Measurements from ENCODE around the gene DIP2C.
"Not testable (repeated sequence)": the region's sequence is repeated elsewhere in the genome, so short reads cannot be mapped to it uniquely, and the experiment has no call there.

DIP2C gene

GRCh38 chr10:372566-372965, 316.9 kb downstream of the DIP2C start:
- no peaks in the 10 kb centered on the region for H3K9me3 Mint-ChIP-seq
- no peak overlapping the region for H3K27ac Mint-ChIP-seq
- peaks cover 5% of the 10 kb centered on the region for H3K4me1 Mint-ChIP-seq
- no peaks in the 10 kb centered on the region for H3K27me3 Mint-ChIP-seq
- no peaks in the 10 kb centered on the region for H3K36me3 Mint-ChIP-seq
- DNase-seq, result no peak
- H3K4me3 Mint-ChIP-seq, result no peak overlapping the region
- CTCF ChIA-PET, result no interaction called here

- no peaks in the 10 kb centered on the region for H3K9me3 Mint-ChIP-seq
- CTCF ChIA-PET, result no interaction called here
- no peaks in the 10 kb centered on the region for H3K4me1 Mint-ChIP-seq
- H3K4me3 Mint-ChIP-seq, result no peak overlapping the region
- DNase-seq, result no peak
- no peak overlapping the region for H3K27ac Mint-ChIP-seq
- H3K27me3 Mint-ChIP-seq, result no peaks in the 10 kb centered on the region
- H3K36me3 Mint-ChIP-seq, result no peaks in the 10 kb centered on the region
Measured at GRCh38 chr10:371515-371914, 318.0 kb downstream of the DIP2C start.

GRCh38 chr10:370449-370825, 319.0 kb downstream of the DIP2C start:
- no peak for DNase-seq
- no peaks in the 10 kb centered on the region for H3K36me3 Mint-ChIP-seq
- no peaks in the 10 kb centered on the region for H3K4me1 Mint-ChIP-seq
- H3K27me3 Mint-ChIP-seq, result no peaks in the 10 kb centered on the region
- H3K27ac Mint-ChIP-seq, result no peak overlapping the region
- no peaks in the 10 kb centered on the region for H3K9me3 Mint-ChIP-seq
- H3K4me3 Mint-ChIP-seq, result no peak overlapping the region
- CTCF ChIA-PET, result interaction anchor here (0.6 kb wide), 1 partner anchor 189 kb away, joined by 3 read pairs; no protein-coding TSS in a partner anchor

GRCh38 chr10:369684-370448, 319.6 kb downstream of the DIP2C start:
- Mint-ChIP-seq H3K36me3 (no peaks in the 10 kb centered on the region), H3K9me3 (no peaks in the 10 kb centered on the region), H3K27ac (no peak overlapping the region), H3K27me3 (no peaks in the 10 kb centered on the region), H3K4me1 (no peaks in the 10 kb centered on the region), H3K4me3 (no peak overlapping the region)
- no peak for DNase-seq
- CTCF ChIA-PET, result no interaction called here

- H3K9me3 Mint-ChIP-seq, result no peaks in the 10 kb centered on the region
- no peak overlapping the region for H3K4me3 Mint-ChIP-seq
- no peaks in the 10 kb centered on the region for H3K36me3 Mint-ChIP-seq
- CTCF ChIA-PET, result interaction anchor here (0.8 kb wide), 1 partner anchor 46 kb away, joined by 3 read pairs; no protein-coding TSS in a partner anchor
- H3K27me3 Mint-ChIP-seq, result no peaks in the 10 kb centered on the region
- H3K4me1 Mint-ChIP-seq, result no peaks in the 10 kb centered on the region
- H3K27ac Mint-ChIP-seq, result no peak overlapping the region
- no peak for DNase-seq
Measured at GRCh38 chr10:369221-369683, 320.2 kb downstream of the DIP2C start.

- Mint-ChIP-seq H3K36me3 (no peaks in the 10 kb centered on the region), H3K27me3 (no peaks in the 10 kb centered on the region), H3K4me3 (no peak overlapping the region), H3K9me3 (no peaks in the 10 kb centered on the region), H3K27ac (no peak overlapping the region), H3K4me1 (no peaks in the 10 kb centered on the region)
- DNase-seq, result no peak
- CTCF ChIA-PET, result interaction anchor here (0.8 kb wide), 1 partner anchor 46 kb away, joined by 3 read pairs; no protein-coding TSS in a partner anchor
Measured at GRCh38 chr10:368579-369220, 320.8 kb downstream of the DIP2C start.

GRCh38 chr10:368107-368506, 321.4 kb downstream of the DIP2C start:
- DNase-seq, H3K9me3 Mint-ChIP-seq, H3K4me1 Mint-ChIP-seq, H3K27ac Mint-ChIP-seq, H3K4me3 Mint-ChIP-seq, H3K27me3 Mint-ChIP-seq, H3K36me3 Mint-ChIP-seq, CTCF ChIA-PET: not testable (repeated sequence)

GRCh38 chr10:367636-368035, 321.8 kb downstream of the DIP2C start:
- DNase-seq, result no peak
- no peaks in the 10 kb centered on the region for H3K4me1 Mint-ChIP-seq
- H3K27me3 Mint-ChIP-seq, result no peaks in the 10 kb centered on the region
- no peak overlapping the region for H3K4me3 Mint-ChIP-seq
- CTCF ChIA-PET, result no interaction called here
- H3K9me3 Mint-ChIP-seq, result no peaks in the 10 kb centered on the region
- no peak overlapping the region for H3K27ac Mint-ChIP-seq
- H3K36me3 Mint-ChIP-seq, result no peaks in the 10 kb centered on the region

GRCh38 chr10:366186-366585, 323.3 kb downstream of the DIP2C start:
- H3K4me3 Mint-ChIP-seq, result no peak overlapping the region

GRCh38 chr10:364267-364775, 325.1 kb downstream of the DIP2C start:
- Mint-ChIP-seq H3K27ac (no peak overlapping the region), H3K4me3 (no peak overlapping the region), H3K27me3 (no peaks in the 10 kb centered on the region), H3K36me3 (no peaks in the 10 kb centered on the region), H3K4me1 (no peaks in the 10 kb centered on the region), H3K9me3 (no peaks in the 10 kb centered on the region)
- no peak for DNase-seq
- CTCF ChIA-PET, result no interaction called here

More at GRCh38 chr10:366186-366585, 323.3 kb downstream of the DIP2C start:
- Mint-ChIP-seq H3K27me3 (no peaks in the 10 kb centered on the region), H3K4me1 (no peaks in the 10 kb centered on the region), H3K36me3 (no peaks in the 10 kb centered on the region), H3K27ac (no peak overlapping the region), H3K9me3 (no peaks in the 10 kb centered on the region)
- DNase-seq, result no peak
- CTCF ChIA-PET, result no interaction called here

- H3K4me3 Mint-ChIP-seq, result no peak overlapping the region
- DNase-seq, result no peak
- H3K36me3 Mint-ChIP-seq, result no peaks in the 10 kb centered on the region
- CTCF ChIA-PET, result no interaction called here
- H3K27ac Mint-ChIP-seq, result no peak overlapping the region
- no peaks in the 10 kb centered on the region for H3K4me1 Mint-ChIP-seq
- H3K27me3 Mint-ChIP-seq, result no peaks in the 10 kb centered on the region
- no peaks in the 10 kb centered on the region for H3K9me3 Mint-ChIP-seq
Measured at GRCh38 chr10:363152-363551, 326.3 kb downstream of the DIP2C start.

- no peak overlapping the region for H3K4me3 Mint-ChIP-seq
- H3K9me3 Mint-ChIP-seq, result no peaks in the 10 kb centered on the region
- H3K4me1 Mint-ChIP-seq, result no peaks in the 10 kb centered on the region
- H3K27me3 Mint-ChIP-seq, result no peaks in the 10 kb centered on the region
- no peak for DNase-seq
- CTCF ChIA-PET, result no interaction called here
- H3K27ac Mint-ChIP-seq, result no peak overlapping the region
- no peaks in the 10 kb centered on the region for H3K36me3 Mint-ChIP-seq
Measured at GRCh38 chr10:361203-362081, 328.0 kb downstream of the DIP2C start.

GRCh38 chr10:360653-361052, 328.8 kb downstream of the DIP2C start:
- Mint-ChIP-seq H3K9me3 (no peaks in the 10 kb centered on the region), H3K4me1 (no peaks in the 10 kb centered on the region), H3K4me3 (no peak overlapping the region), H3K27ac (no peak overlapping the region), H3K27me3 (no peaks in the 10 kb centered on the region), H3K36me3 (no peaks in the 10 kb centered on the region)
- no peak for DNase-seq
- CTCF ChIA-PET, result no interaction called here

GRCh38 chr10:359762-360161, 329.7 kb downstream of the DIP2C start:
- no peaks in the 10 kb centered on the region for H3K36me3 Mint-ChIP-seq
- CTCF ChIA-PET, result no interaction called here

More at GRCh38 chr10:359762-360161, 329.7 kb downstream of the DIP2C start:
- Mint-ChIP-seq H3K9me3 (no peaks in the 10 kb centered on the region), H3K27me3 (no peaks in the 10 kb centered on the region), H3K4me1 (no peaks in the 10 kb centered on the region), H3K27ac (no peak overlapping the region), H3K4me3 (no peak overlapping the region)
- DNase-seq, result no peak

All from activated naive CD4-positive, alpha-beta T cell treated with anti-CD3 and anti-CD28 coated beads, Interleukin-2, amount 10 ng/mL, durations not matched to agents 7 days and 5 days (primary cell).